ENCODE data around the gene MAEA. TPM values are rescaled to one million over a fixed set of nuclear protein-coding genes. Genes with fewer than 3 reads are reported as not detected.

The MAEA gene
- total and polyA plus RNA-seq, 8 donors: 28.6 to 74.7 (median 32.7) TPM

GRCh38 chr4:1276984-1277383, 12.7 kb upstream of the MAEA start:
- 92 to 97% methylated on average over 2 of the region's 2 CpGs for WGBS, 2 donors
- no peak for TF ChIP-seq CTCF (IDR thresholded peaks at IDR 0.05)
- H3K4me1 ChIP-seq: no peaks in the 10 kb centered on the region
- intact Hi-C loops (cut with DNase I): no loop called here
- FAIRE-seq (no peak), ATAC-seq (no peak), DNase-seq (no peak)
- no peak overlapping the region for H3K4me3 ChIP-seq
- H3K36me3 ChIP-seq: no peaks in the 10 kb centered on the region
- H3K9me3 ChIP-seq: no peaks in the 10 kb centered on the region
- H3K27me3 ChIP-seq: no peaks in the 10 kb centered on the region
- no peak overlapping the region for H3K27ac ChIP-seq

GRCh38 chr4:1277667-1278665, 11.7 kb upstream of the MAEA start:
- Histone ChIP-seq H3K4me3 (no peak overlapping the region), H3K36me3 (no peaks in the 10 kb centered on the region), H3K4me1 (no peaks in the 10 kb centered on the region), H3K27ac (no peak overlapping the region), H3K27me3 (no peaks in the 10 kb centered on the region), H3K9me3 (no peaks in the 10 kb centered on the region)
- intact Hi-C loops (cut with DNase I): no loop called here
- DNase-seq (no peak), ATAC-seq (no peak), FAIRE-seq (no peak)
- no peak for TF ChIP-seq CTCF (IDR thresholded peaks at IDR 0.05)
- WGBS, 2 donors: 85 to 87% methylated on average over 15 of the region's 15 CpGs

- FAIRE-seq (no peak), DNase-seq (no peak), ATAC-seq (no peak)
- H3K27ac ChIP-seq: no peak overlapping the region
- H3K4me1 ChIP-seq: no peaks in the 10 kb centered on the region
- no peaks in the 10 kb centered on the region for H3K27me3 ChIP-seq
- no peak overlapping the region for H3K4me3 ChIP-seq
- WGBS, 2 donors: 91 to 95% methylated on average over 10 of the region's 10 CpGs
- H3K9me3 ChIP-seq: no peaks in the 10 kb centered on the region
- intact Hi-C loops (cut with DNase I): no loop called here
- no peaks in the 10 kb centered on the region for H3K36me3 ChIP-seq
- no peak for TF ChIP-seq CTCF (IDR thresholded peaks at IDR 0.05)
These were observed 10.4 kb upstream of the MAEA start for GRCh38 chr4:1279253-1279652.

GRCh38 chr4:1283711-1284110, 6.0 kb upstream of the MAEA start:
- H3K9me3 ChIP-seq: no peaks in the 10 kb centered on the region
- no peak overlapping the region for H3K4me3 ChIP-seq
- no peak overlapping the region for H3K27ac ChIP-seq
- H3K27me3 ChIP-seq: no peaks in the 10 kb centered on the region
- no peaks in the 10 kb centered on the region for H3K36me3 ChIP-seq
- TF ChIP-seq CTCF (IDR thresholded peaks at IDR 0.05): no peak
- peaks cover 0 to under 1% (median 0%) of the 10 kb centered on the region in 3 donors for H3K4me1 ChIP-seq
- no peak for FAIRE-seq
- intact Hi-C loops (cut with DNase I): no loop called here
- 77 to 78% methylated on average over 9 of the region's 9 CpGs for WGBS, 2 donors
- ATAC-seq: no peak
- no peak for DNase-seq

All from pancreas (tissue), 10 donors.